Activated naive CD4-positive, alpha-beta T cell treated with anti-CD3 and anti-CD28 coated beads, Interleukin-2, amount 10 ng/mL, durations not matched to agents 7 days and 5 days (primary cell): ENCODE data around the gene MLX.
"Not testable (repeated sequence)": the region's sequence is repeated elsewhere in the genome, so short reads cannot be mapped to it uniquely, and the experiment has no call there.

Experiments
- CTCF ChIA-PET: fragments of 350-600 bp; sonication (Branson Sonifier 250); formaldehyde crosslinking; loops from one replicate; lab custom pipeline; 2021; ENCODE audit warnings: antibody characterized with exemption; lab: Charles Lee
- DNase-seq: peaks from one replicate; pipeline ENCODE4 v3.0.0-alpha.2; 2020
- H3K27ac Mint-ChIP-seq: one replicate; pipeline ENCODE4 v1.8.0; 2021; ENCODE audit warnings: mild to moderate bottlenecking, moderate library complexity, mixed read lengths
- H3K27me3 Mint-ChIP-seq: one replicate; pipeline ENCODE4 v1.8.0; 2021; ENCODE audit warnings: mild to moderate bottlenecking, mixed read lengths
- H3K36me3 Mint-ChIP-seq: one replicate; pipeline ENCODE4 v1.8.0; 2021; ENCODE audit warnings: mixed read lengths
- H3K4me1 Mint-ChIP-seq: one replicate; pipeline ENCODE4 v1.8.0; 2021; ENCODE audit warnings: mixed read lengths
- H3K4me3 Mint-ChIP-seq: one replicate; pipeline ENCODE4 v1.8.0; 2021; ENCODE audit warnings: mild to moderate bottlenecking, moderate library complexity, mixed read lengths
- H3K9me3 Mint-ChIP-seq: one replicate; pipeline ENCODE4 v1.8.0; 2021; ENCODE audit warnings: mixed read lengths

MLX gene

DNA sequence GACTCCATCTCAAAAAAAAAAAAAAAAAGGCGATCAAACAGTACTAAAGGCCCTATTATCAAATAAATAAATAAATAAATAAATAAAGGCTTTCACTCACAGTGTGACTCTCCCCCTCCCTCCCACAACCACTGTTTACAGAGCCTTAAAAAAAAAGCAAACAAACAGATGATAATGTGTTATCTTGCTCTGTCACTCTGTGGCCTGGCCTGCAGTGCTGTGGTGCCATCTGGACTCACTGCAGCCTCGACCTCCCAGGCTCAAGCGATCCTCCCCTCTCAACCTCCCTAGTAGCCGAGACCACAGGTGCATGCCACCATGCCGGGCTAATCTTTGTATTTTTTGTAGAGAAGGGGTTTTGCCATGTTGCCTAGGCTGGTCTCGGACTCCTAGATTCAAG is 39.0 kb upstream of the MLX start:
- CTCF ChIA-PET: interaction anchor here (0.6 to 1.9 kb wide), 24 partner anchors 8 to 409 kb away, joined by 3 to 9 read pairs (median 4); partner anchors contain the start of genes CAVIN1 and NAGLU
- Mint-ChIP-seq H3K27me3 (peaks cover 30% of the 10 kb centered on the region), H3K4me3 (no peak overlapping the region), H3K36me3 (no peaks in the 10 kb centered on the region), H3K4me1 (peaks cover 44% of the 10 kb centered on the region), H3K9me3 (no peaks in the 10 kb centered on the region), H3K27ac (peak overlapping the region; percentile 52)
- DNase-seq: no peak

DNA sequence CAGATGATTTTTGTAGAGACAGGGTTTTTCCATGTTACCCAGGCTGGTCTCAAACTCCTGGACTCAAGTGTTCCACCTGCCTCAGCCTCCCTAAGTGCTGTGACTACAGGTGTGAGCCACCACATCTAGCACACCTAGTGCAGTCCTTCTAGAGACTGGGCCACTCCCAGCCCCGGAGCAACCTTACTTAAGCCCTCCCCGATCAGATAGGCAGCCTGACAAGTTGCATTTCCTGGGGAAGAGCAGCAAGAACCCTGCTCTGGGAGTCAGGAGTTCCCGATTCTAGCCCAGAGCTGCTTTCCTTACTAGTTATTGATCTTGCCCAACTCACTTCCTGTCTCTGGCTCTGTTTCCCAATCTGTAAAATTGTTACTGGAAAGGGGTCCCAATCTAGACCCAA is 37.8 kb upstream of the MLX start:
- Mint-ChIP-seq H3K4me1 (peaks cover 46% of the 10 kb centered on the region), H3K9me3 (no peaks in the 10 kb centered on the region), H3K27ac (peak overlapping the region; percentile 49), H3K4me3 (no peak overlapping the region), H3K27me3 (peaks cover 36% of the 10 kb centered on the region), H3K36me3 (no peaks in the 10 kb centered on the region)
- DNase-seq: no peak
- CTCF ChIA-PET: interaction anchor here (0.7 to 1.2 kb wide), 2 partner anchors 12 to 800 kb away, joined by 3 read pairs; no protein-coding TSS in a partner anchor

- Mint-ChIP-seq H3K27ac (peak overlapping the region; percentile 33), H3K4me3 (peak overlapping the region; percentile 70), H3K36me3 (no peaks in the 10 kb centered on the region), H3K4me1 (peaks cover 53% of the 10 kb centered on the region), H3K9me3 (no peaks in the 10 kb centered on the region), H3K27me3 (peaks cover 42% of the 10 kb centered on the region)
- CTCF ChIA-PET: interaction anchor here (0.6 to 3.2 kb wide), 7 partner anchors 9 to 217 kb away, joined by 3 to 15 read pairs (median 3); partner anchors contain the start of genes MLX and PSMC3IP
- no peak for DNase-seq
Observed at GRCh38 chr17:42530952-42531454, 35.9 kb upstream of the MLX start.

GRCh38 chr17:42531455-42532354 is 35.2 kb upstream of the MLX start:
- no peaks in the 10 kb centered on the region for H3K36me3 Mint-ChIP-seq
- no peaks in the 10 kb centered on the region for H3K9me3 Mint-ChIP-seq
- H3K27me3 Mint-ChIP-seq: peaks cover 38% of the 10 kb centered on the region
- CTCF ChIA-PET: interaction anchor here (0.6 to 3.2 kb wide), 3 partner anchors 8 to 11 kb away, joined by 3 to 15 read pairs (median 3); no protein-coding TSS in a partner anchor
- H3K4me3 Mint-ChIP-seq: peak overlapping the region; percentile 70
- H3K27ac Mint-ChIP-seq: peak overlapping the region; percentile 77
- H3K4me1 Mint-ChIP-seq: peaks cover 54% of the 10 kb centered on the region
- peak; percentile 65 for DNase-seq

DNA sequence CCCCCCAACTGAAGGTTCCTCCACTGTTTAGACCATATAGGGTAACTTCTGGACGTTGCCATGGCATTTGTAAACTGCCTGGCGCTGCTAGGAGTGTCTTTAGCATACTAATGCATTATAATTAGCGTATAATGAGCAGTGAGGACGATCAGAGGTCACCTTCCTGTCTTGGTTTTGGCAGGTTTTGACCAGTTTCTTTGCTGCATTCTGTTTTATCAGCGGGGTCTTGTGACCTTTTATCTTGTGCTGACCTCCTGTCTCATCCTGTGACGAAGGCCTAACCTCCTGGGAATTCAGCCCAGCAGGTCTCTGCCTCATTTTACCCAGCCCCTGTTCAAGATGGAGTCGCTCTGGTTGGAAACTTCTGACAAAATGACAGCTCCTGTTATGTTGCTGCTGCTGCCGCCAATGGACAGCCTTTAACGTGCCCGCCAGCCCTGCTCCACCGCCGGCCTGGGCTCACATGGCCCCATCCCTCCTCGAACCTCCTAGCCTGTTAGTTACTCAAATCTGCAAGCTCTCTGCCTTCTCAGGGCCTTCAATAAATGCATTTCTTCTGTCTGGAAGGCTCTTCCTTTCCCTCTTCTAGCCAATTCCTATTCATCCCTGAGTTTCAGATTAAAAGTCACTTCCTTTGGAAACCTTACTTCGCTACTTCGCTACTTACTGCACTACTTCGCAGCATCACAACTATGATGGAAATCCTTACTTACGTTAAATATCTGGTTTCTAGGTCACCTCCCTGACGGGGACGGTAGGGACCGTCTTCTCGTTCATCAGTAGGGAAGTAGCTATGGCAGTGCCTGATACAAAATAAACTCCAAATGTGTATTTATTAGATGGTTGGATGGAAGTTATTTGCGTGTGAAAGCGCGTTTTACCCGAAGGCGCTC is 31.5 kb upstream of the MLX start:
- Mint-ChIP-seq H3K27me3 (peaks cover 29% of the 10 kb centered on the region), H3K9me3 (no peaks in the 10 kb centered on the region), H3K4me3 (peak overlapping the region; percentile 75), H3K36me3 (peaks cover 8% of the 10 kb centered on the region), H3K4me1 (peaks cover 57% of the 10 kb centered on the region), H3K27ac (peak overlapping the region; percentile 84)
- DNase-seq: no peak
- CTCF ChIA-PET: interaction anchor here (0.7 to 1.4 kb wide), 3 partner anchors 8 to 112 kb away, joined by 3 to 6 read pairs (median 5); partner anchors contain the start of gene CAVIN1

DNA sequence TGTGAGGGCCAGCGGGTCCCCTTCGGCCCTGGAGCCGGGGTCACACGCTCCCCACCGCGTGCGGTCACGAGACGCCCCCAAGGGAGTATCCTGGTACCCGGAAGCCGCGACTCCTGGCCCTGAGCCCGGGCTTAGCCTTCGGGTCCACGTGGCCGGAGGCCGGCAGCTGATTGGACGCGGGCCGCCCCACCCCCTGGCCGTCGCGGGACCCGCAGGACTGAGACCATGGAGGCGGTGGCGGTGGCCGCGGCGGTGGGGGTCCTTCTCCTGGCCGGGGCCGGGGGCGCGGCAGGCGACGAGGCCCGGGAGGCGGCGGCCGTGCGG is 30.9 kb upstream of the MLX start, which contains the start of gene NAGLU:
Gene NAGLU, plus strand, starts transcription at position 194 of the 324 bp plus-strand sequence. Its CDS starts 32 bp downstream, at position 226.
- peaks cover 29% of the 10 kb centered on the region for H3K27me3 Mint-ChIP-seq
- DNase-seq: peak; percentile 91
- peaks cover 57% of the 10 kb centered on the region for H3K4me1 Mint-ChIP-seq
- no peaks in the 10 kb centered on the region for H3K9me3 Mint-ChIP-seq
- H3K36me3 Mint-ChIP-seq: peaks cover 8% of the 10 kb centered on the region
- peak within 1 kb of the TSS; percentile 87 for H3K27ac Mint-ChIP-seq
- CTCF ChIA-PET: interaction anchor here (0.7 to 1.4 kb wide), 3 partner anchors 9 to 113 kb away, joined by 3 to 6 read pairs (median 5); partner anchors contain the start of gene CAVIN1
- H3K4me3 Mint-ChIP-seq: peak within 1 kb of the TSS; percentile 83

DNA sequence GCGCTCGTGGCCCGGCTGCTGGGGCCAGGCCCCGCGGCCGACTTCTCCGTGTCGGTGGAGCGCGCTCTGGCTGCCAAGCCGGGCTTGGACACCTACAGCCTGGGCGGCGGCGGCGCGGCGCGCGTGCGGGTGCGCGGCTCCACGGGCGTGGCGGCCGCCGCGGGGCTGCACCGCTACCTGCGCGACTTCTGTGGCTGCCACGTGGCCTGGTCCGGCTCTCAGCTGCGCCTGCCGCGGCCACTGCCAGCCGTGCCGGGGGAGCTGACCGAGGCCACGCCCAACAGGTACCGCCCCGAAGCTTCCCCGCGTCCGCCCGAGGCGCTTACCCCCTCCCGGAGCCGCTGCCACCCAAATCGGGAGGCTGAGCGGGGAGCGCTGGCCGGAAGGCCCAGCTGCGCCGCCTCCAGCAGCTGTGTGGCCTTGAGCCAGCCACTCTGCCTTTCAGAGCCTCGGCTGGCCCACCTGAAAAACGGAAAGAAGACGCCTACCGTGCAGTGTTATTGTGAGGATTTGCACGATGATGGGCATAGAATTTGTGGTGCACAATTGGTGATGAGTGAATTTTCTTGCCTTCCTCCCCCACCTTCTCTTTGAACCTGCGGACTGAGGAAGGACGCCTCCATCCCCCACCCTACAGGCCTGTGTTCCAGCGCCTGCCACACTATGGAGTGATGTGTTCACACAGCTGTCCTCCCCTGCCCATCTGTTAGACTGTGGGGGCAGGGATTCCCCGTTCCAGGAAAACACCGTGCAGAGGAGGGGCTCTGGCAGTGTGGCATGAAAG is 30.3 kb upstream of the MLX start:
- peaks cover 57% of the 10 kb centered on the region for H3K4me1 Mint-ChIP-seq
- CTCF ChIA-PET: interaction anchor here (0.7 to 1.4 kb wide), 4 partner anchors 9 to 113 kb away, joined by 3 to 6 read pairs (median 4); partner anchors contain the start of gene CAVIN1
- H3K9me3 Mint-ChIP-seq: no peaks in the 10 kb centered on the region
- peak overlapping the region; percentile 87 for H3K27ac Mint-ChIP-seq
- peak overlapping the region; percentile 83 for H3K4me3 Mint-ChIP-seq
- peaks cover 26% of the 10 kb centered on the region for H3K27me3 Mint-ChIP-seq
- H3K36me3 Mint-ChIP-seq: peaks cover 12% of the 10 kb centered on the region
- peak; percentile 86 for DNase-seq

- CTCF ChIA-PET: interaction anchor here (1.4 kb wide), 1 partner anchor 10 kb away, joined by 3 read pairs; no protein-coding TSS in a partner anchor
- Mint-ChIP-seq H3K9me3 (no peaks in the 10 kb centered on the region), H3K27me3 (peaks cover 23% of the 10 kb centered on the region), H3K4me3 (peak overlapping the region; percentile 83), H3K4me1 (peaks cover 60% of the 10 kb centered on the region), H3K27ac (peak overlapping the region; percentile 87), H3K36me3 (peaks cover 13% of the 10 kb centered on the region)
- no peak for DNase-seq
Observed at GRCh38 chr17:42537156-42537805, 29.6 kb upstream of the MLX start.

GRCh38 chr17:42537826-42538451 is 29.0 kb upstream of the MLX start:
- Mint-ChIP-seq H3K9me3 (no peaks in the 10 kb centered on the region), H3K4me1 (peaks cover 64% of the 10 kb centered on the region), H3K36me3 (peaks cover 14% of the 10 kb centered on the region), H3K27me3 (peaks cover 19% of the 10 kb centered on the region), H3K4me3 (peak overlapping the region; percentile 83), H3K27ac (peak overlapping the region; percentile 73)
- DNase-seq: no peak
- CTCF ChIA-PET: interaction anchor here (1.4 kb wide), 1 partner anchor 11 kb away, joined by 3 read pairs; no protein-coding TSS in a partner anchor

DNA sequence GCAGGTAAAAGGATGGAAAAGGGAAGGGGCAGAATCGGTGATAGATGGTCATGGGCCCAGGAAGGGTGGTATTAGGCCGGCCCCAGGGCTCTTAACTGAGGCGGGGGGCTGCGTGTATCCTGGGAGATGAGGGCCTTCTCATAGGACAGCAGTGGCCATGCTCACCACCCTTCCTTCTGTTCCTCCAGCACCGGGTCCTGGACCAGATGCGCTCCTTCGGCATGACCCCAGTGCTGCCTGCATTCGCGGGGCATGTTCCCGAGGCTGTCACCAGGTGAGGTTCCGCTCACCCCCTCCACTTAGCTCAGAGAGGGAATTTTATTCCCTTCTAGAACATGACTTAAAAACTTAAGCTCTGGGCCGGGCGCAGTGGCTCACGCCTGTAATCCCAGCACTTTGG is 28.4 kb upstream of the MLX start:
- H3K27me3 Mint-ChIP-seq: peaks cover 16% of the 10 kb centered on the region
- H3K36me3 Mint-ChIP-seq: peaks cover 17% of the 10 kb centered on the region
- no peak for DNase-seq
- H3K9me3 Mint-ChIP-seq: no peaks in the 10 kb centered on the region
- no peak overlapping the region for H3K4me3 Mint-ChIP-seq
- no peak overlapping the region for H3K27ac Mint-ChIP-seq
- peaks cover 63% of the 10 kb centered on the region for H3K4me1 Mint-ChIP-seq
- CTCF ChIA-PET: no interaction called here

- H3K27me3 Mint-ChIP-seq, H3K4me3 Mint-ChIP-seq, H3K9me3 Mint-ChIP-seq, DNase-seq: not testable (repeated sequence)
- peak overlapping the region; percentile 69 for H3K27ac Mint-ChIP-seq
- H3K4me1 Mint-ChIP-seq: peaks cover 58% of the 10 kb centered on the region
- peaks cover 22% of the 10 kb centered on the region for H3K36me3 Mint-ChIP-seq
- CTCF ChIA-PET: interaction anchor here (1.0 to 1.3 kb wide), 4 partner anchors 9 to 280 kb away, joined by 3 read pairs; no protein-coding TSS in a partner anchor
Observed at GRCh38 chr17:42540558-42540957, 26.3 kb upstream of the MLX start.
